Stimulated activated naive CD8-positive, alpha-beta T cell treated with anti-CD3 and anti-CD28 coated beads, Interleukin-15, amount 100 ng/mL, for 72 hours (primary cell): ENCODE data around the gene USH1C.

Experiments
- ATAC-seq: fragments of 150-1000 bp; cut with Tn5 transposase; 2 replicates; pipeline ENCODE4 v1.10.0; 2021; ENCODE audit warnings: mild to moderate bottlenecking, moderate library complexity
- DNase-seq, 2 donors: peaks; one replicate each; pipeline ENCODE4 v3.0.0; 2021 to 2022
- H3K27ac Mint-ChIP-seq, 2 donors: one replicate each; pipeline ENCODE4 v1.8.0; 2022; ENCODE audit warnings: mild to moderate bottlenecking in 2 of 2, mixed read lengths in 2 of 2, moderate library complexity in 2 of 2
- H3K27me3 Mint-ChIP-seq: one replicate; pipeline ENCODE4 v1.8.0; 2022; ENCODE audit warnings: mixed read lengths
- H3K4me1 Mint-ChIP-seq: one replicate; pipeline ENCODE4 v1.8.0; 2022; ENCODE audit warnings: mild to moderate bottlenecking, mixed read lengths
- H3K4me3 Mint-ChIP-seq, 2 donors: one replicate each; pipeline ENCODE4 v1.8.0; 2022; ENCODE audit warnings: mild to moderate bottlenecking in 2 of 2, mixed read lengths in 2 of 2, moderate library complexity in 1 of 2
- H3K9me3 Mint-ChIP-seq, 2 donors: one replicate each; pipeline ENCODE4 v1.8.0; 2022; ENCODE audit warnings: mixed read lengths in 2 of 2

Gene USH1C

DNA sequence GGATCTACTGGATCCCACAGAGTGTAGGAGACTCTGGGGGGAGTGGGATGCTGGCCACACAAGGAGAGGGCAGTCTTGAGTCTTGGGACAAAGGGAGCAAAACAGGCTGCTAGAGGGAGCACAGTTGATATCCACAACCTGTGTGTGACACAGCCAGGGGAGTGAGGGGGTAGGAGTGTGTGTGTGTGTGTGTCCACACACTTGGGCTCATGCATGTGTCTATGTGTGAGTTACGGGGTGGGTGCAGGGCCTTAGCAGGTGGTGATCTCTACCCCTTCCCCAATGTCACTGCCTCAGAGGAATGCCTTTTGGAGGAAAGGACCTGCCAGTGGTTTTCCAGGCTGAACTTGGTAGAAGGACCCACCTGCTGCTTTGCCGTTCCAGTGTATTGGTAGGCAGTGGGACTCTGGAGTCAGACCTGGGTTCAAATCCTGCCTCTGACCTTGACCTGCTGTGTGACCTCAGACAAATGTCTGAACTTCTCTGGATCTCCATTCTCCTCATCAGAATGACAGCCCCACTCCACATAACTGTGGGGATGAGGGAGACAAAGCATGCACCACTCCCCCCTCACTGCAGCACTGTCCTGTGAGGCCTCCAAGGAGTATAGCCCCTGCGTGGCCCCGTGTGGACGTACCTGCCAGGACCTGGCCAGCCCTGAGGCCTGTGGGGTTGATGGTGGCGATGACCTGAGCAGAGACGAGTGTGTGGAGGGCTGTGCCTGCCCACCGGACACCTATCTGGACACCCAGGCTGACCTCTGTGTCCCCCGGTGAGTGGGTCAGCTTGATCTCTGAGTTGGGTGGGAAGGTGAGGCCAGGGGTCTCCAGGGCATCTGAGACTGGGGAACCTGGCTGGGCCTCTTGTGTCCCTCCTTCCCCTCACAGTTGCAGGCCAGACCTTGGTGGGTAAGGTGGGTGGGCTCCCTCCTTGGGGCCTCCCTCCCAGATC, 30.2 kb upstream of the USH1C start:
- H3K27me3 Mint-ChIP-seq = no peaks in the 10 kb centered on the region
- no peak for ATAC-seq
- no peak for DNase-seq
- H3K9me3 Mint-ChIP-seq = no peaks in the 10 kb centered on the region
- no peak overlapping the region for H3K27ac Mint-ChIP-seq
- no peaks in the 10 kb centered on the region for H3K4me1 Mint-ChIP-seq
- H3K4me3 Mint-ChIP-seq = no peak overlapping the region

DNA sequence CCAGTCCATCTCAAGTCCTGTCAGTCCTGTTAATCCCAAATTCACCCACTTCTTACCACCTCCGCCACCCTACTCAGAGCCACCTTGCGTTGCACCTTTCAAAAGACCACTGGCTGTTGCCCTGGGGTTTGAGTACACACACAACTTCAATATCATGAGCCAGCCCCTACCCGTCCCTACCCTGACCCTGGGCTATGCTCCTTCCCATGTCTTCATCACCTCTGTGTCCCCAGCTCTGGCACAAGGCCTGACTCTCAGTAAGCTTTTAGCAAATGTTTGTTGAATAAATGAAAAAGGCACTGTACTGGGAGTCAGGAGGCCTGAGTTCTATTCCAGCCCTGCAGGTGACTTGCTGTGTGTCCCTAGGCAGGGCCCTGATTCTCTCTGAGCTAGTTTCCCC, 29.3 kb upstream of the USH1C start:
- no peak for ATAC-seq
- no peaks in the 10 kb centered on the region for H3K27me3 Mint-ChIP-seq
- H3K4me1 Mint-ChIP-seq = peaks cover 6% of the 10 kb centered on the region
- H3K9me3 Mint-ChIP-seq = no peaks in the 10 kb centered on the region
- H3K4me3 Mint-ChIP-seq = no peak overlapping the region
- no peak overlapping the region for H3K27ac Mint-ChIP-seq
- DNase-seq = no peak

DNA sequence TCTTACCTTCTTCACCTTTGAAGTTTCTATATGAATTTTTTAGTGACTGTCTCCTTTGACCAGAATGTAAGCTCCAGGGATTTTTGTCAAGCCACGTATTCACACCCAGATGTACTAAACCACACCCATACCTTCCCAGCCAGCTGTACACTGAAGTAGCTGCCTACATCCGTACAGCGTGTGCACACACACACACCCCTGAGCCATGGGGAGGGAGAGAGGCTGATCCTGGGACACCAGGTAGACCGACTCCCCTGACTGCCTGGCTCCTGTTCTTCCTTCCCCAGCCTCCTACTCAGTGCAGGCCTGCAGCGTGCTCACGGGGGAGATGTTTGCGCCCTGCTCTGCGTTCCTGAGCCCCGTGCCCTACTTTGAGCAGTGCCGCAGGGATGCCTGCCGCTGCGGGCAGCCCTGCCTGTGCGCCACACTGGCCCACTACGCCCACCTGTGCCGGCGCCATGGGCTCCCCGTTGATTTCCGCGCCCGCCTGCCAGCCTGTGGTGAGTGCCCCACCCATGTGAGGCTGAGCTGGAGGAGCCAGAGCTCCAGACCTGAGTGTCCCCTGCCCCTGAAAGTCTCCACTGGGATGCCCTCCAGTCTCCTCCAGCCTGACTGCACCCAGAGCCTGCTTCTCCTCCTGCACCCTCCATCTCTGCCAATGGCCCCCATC, 28.7 kb upstream of the USH1C start:
- no peaks in the 10 kb centered on the region for H3K27me3 Mint-ChIP-seq
- DNase-seq (no peak), ATAC-seq (peak; percentile 3)
- H3K9me3 Mint-ChIP-seq = no peaks in the 10 kb centered on the region
- no peak overlapping the region for H3K4me3 Mint-ChIP-seq
- peaks cover 10% of the 10 kb centered on the region for H3K4me1 Mint-ChIP-seq
- H3K27ac Mint-ChIP-seq = no peak overlapping the region

- Mint-ChIP-seq H3K4me3 (no peak overlapping the region), H3K27ac (peak overlapping the region in 1 of 2 donors; percentile 29), H3K4me1 (peaks cover 10% of the 10 kb centered on the region), H3K27me3 (no peaks in the 10 kb centered on the region), H3K9me3 (no peaks in the 10 kb centered on the region)
- ATAC-seq (peak; percentile 38), DNase-seq (no peak)
Measured at GRCh38 chr11:17572359-17572690, 28.1 kb upstream of the USH1C start.

DNA sequence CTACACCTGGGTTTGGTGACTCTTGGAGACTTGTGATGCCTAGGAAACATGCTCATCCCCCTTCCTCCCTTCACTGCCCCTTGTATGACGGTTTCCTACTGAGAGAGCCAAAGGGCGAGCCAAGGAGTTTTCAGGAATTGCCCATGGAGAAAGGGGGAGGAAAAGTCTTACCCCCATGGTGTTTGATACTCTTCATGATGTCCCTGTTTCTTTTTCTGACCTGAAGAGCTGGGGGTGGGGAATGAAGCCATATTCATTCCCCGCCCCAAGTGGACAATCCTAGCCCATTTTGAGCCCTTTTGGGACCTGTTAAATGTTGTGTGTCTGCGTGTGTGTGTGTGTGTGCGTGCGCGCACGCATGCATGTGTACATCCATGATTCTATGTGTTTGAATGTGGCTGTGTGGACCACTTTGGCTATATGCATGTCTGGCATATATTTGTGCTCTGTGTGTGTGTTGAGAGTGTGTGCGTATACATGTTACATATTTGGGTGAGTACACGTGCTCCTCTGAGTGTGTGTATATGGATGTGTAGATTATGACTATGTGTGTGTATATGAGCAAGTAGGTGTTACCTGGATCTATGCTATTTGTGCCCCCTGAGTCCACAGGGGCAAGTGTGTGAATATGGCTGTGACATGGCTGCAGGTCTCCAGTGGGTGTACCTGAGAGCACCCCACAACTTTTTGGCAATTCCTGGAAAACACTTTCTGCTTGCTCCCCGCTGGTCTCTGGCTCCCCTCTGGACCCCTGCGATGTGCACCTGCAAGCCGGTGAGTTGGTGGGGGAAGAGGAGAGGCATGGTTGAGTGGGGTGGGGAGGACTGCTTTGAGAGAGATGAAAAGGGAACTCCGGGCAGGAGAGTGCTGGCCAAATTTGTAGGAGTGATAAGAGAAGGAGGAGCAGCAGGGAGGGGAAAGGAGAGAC, 27.5 kb upstream of the USH1C start:
- Mint-ChIP-seq H3K9me3 (no peaks in the 10 kb centered on the region), H3K4me3 (no peak overlapping the region), H3K4me1 (peaks cover 10% of the 10 kb centered on the region), H3K27ac (peak overlapping the region in 1 of 2 donors; percentile 29), H3K27me3 (no peaks in the 10 kb centered on the region)
- ATAC-seq = no peak
- DNase-seq = no peak

DNA sequence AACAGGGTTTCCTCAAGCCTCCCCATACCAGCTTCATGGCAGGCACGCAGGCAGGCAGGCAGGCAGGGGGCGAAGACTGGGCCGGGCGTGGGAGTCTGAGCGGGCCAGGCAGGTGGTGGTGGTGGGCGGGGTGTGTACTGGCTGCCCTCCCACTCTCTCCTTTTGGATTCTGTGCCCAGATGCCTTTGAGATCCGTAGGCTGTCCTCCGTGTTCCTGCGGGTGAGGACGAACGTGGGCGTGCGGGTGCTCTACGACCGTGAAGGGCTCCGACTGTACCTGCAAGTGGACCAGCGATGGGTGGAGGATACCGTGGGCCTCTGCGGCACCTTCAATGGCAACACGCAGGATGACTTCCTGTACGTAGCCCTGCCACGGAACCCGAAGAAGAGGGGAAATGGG, 25.8 kb upstream of the USH1C start:
- Mint-ChIP-seq H3K4me1 (peaks cover 10% of the 10 kb centered on the region), H3K27me3 (no peaks in the 10 kb centered on the region), H3K27ac (no peak overlapping the region), H3K9me3 (no peaks in the 10 kb centered on the region), H3K4me3 (no peak overlapping the region)
- ATAC-seq (no peak), DNase-seq (no peak)

DNA sequence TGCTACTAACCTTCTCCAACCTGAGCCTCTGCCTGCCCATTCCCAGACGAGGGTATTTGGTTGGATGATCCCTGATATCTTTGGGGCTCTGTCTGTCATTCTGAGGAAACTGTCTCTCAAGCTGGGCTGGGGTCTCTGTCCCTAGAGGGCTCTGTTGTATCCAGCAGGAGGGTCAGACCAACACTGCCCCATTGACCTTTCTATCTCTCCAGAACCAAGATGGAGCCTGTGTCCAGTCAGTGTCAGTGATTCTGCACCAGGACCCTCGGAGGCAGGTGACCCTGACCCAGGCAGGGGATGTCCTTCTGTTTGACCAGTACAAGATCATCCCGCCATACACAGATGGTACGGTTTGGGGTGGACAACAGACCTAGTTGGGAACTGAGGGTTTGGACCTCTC, 24.7 kb upstream of the USH1C start:
- Mint-ChIP-seq H3K4me3 (no peak overlapping the region), H3K9me3 (no peaks in the 10 kb centered on the region), H3K27ac (no peak overlapping the region), H3K4me1 (peaks cover 10% of the 10 kb centered on the region), H3K27me3 (no peaks in the 10 kb centered on the region)
- DNase-seq (no peak), ATAC-seq (no peak)

GRCh38 chr11:17564687-17565042, 20.4 kb upstream of the USH1C start:
- peaks cover 8% of the 10 kb centered on the region for H3K27me3 Mint-ChIP-seq
- H3K4me1 Mint-ChIP-seq = peaks cover 10% of the 10 kb centered on the region
- no peak for ATAC-seq
- H3K9me3 Mint-ChIP-seq = no peaks in the 10 kb centered on the region
- peak in 1 of 2 donors; percentile 6 for DNase-seq
- H3K27ac Mint-ChIP-seq = no peak overlapping the region
- H3K4me3 Mint-ChIP-seq = no peak overlapping the region

DNA sequence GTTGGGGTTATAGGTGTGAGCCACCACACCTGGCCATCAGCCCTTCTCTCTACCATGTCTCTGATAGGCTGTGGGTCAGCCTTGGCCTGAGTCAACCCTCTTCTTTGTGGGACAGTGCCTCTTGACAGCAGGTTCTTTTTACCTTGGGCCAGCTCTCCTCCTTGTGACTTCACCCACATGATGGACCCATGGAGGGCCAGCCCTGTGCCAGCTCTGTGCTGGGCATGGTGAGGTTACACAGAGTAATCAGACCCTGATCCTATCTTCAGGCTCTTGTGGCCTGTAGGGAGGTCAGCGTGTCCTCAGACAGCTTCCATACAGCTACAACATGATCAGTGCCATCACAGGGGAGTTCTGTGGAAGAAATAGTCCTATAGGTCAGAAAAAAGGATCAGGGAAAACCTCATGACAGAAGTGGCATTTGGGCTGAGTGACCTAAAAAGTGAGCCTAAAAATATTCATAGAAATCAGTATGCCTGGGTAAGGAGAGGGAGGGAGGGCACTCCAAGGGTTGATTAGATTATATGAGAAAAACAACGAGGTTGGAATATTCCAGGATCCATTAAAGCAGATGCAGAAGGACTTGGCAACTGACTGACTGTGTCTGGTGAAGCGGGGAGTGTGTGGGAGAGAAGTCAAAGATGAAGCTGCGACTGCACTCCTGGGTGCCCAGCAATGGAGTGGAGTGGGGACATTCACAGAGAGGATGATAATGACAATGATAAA, 19.9 kb upstream of the USH1C start:
- Mint-ChIP-seq H3K27me3 (peaks cover 8% of the 10 kb centered on the region), H3K4me3 (no peak overlapping the region), H3K27ac (peak overlapping the region in 1 of 2 donors; percentile 8), H3K9me3 (no peaks in the 10 kb centered on the region), H3K4me1 (peaks cover 10% of the 10 kb centered on the region)
- DNase-seq = no peak
- no peak for ATAC-seq

- H3K27ac Mint-ChIP-seq = no peak overlapping the region
- peak; percentile 4 for ATAC-seq
- H3K4me3 Mint-ChIP-seq = no peak overlapping the region
- H3K4me1 Mint-ChIP-seq = peaks cover under 1% of the 10 kb centered on the region
- H3K27me3 Mint-ChIP-seq = peaks cover 8% of the 10 kb centered on the region
- H3K9me3 Mint-ChIP-seq = no peaks in the 10 kb centered on the region
- DNase-seq = no peak
Measured at GRCh38 chr11:17563231-17563646, 19.0 kb upstream of the USH1C start.

GRCh38 chr11:17561526-17561925, 17.3 kb upstream of the USH1C start:
- DNase-seq (peak in 1 of 2 donors; percentile 6), ATAC-seq (no peak)
- H3K4me3 Mint-ChIP-seq = no peak overlapping the region
- H3K27ac Mint-ChIP-seq = peak overlapping the region in 1 of 2 donors; percentile 35
- H3K27me3 Mint-ChIP-seq = peaks cover 8% of the 10 kb centered on the region
- H3K4me1 Mint-ChIP-seq = no peaks in the 10 kb centered on the region
- no peaks in the 10 kb centered on the region for H3K9me3 Mint-ChIP-seq

GRCh38 chr11:17561111-17561415, 16.8 kb upstream of the USH1C start:
- DNase-seq (peak in 1 of 2 donors; percentile 6), ATAC-seq (no peak)
- H3K4me1 Mint-ChIP-seq = no peaks in the 10 kb centered on the region
- peaks cover 8% of the 10 kb centered on the region for H3K27me3 Mint-ChIP-seq
- no peak overlapping the region for H3K27ac Mint-ChIP-seq
- H3K4me3 Mint-ChIP-seq = no peak overlapping the region
- H3K9me3 Mint-ChIP-seq = no peaks in the 10 kb centered on the region

GRCh38 chr11:17560281-17561110, 16.3 kb upstream of the USH1C start:
- Mint-ChIP-seq H3K9me3 (no peaks in the 10 kb centered on the region), H3K27ac (peak overlapping the region in 1 of 2 donors; percentile 42), H3K4me1 (no peaks in the 10 kb centered on the region), H3K27me3 (peaks cover 8% of the 10 kb centered on the region), H3K4me3 (no peak overlapping the region)
- ATAC-seq = no peak
- no peak for DNase-seq

DNA sequence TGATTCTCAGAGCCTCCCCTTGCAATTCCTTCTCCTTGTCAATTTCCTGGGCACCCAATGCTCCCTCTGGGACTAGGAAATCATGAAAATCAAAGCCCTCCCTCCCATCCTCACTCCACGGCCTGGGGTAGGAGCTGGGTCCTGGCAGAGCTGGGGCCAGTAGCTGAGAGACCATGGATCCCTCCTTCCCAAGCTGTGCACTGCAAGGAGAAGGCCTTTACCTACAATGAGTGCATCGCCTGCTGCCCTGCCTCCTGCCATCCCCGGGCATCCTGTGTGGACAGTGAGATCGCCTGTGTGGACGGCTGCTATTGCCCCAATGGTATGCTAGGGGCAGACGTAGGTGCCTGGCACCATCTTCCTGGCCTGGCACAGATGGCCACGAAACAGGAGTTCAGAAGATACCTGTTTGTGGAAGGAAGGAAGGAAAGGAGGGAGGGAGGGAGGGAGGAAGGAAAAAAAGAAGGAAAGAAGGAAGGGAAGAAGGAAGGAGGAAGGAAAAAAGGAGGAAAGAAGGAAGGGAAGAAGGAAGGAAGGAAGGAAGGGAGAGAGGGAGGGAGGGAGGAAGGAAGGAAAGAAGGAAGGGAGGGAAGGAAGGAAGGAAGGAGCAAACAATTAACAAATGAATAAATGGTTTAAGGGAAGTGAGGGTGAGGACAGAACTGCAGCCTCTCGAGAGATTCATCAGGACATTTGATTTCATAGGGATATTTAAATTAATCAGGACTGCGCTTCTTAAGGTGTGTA, 15.3 kb upstream of the USH1C start:
- H3K9me3 Mint-ChIP-seq = no peaks in the 10 kb centered on the region
- no peak for ATAC-seq
- DNase-seq = no peak
- no peak overlapping the region for H3K4me3 Mint-ChIP-seq
- H3K4me1 Mint-ChIP-seq = no peaks in the 10 kb centered on the region
- peaks cover 8% of the 10 kb centered on the region for H3K27me3 Mint-ChIP-seq
- no peak overlapping the region for H3K27ac Mint-ChIP-seq
